IMR-90 (cell line): ENCODE data around the gene TBC1D22A. TPM values are rescaled to one million over a fixed set of nuclear protein-coding genes. Genes with fewer than 3 reads are reported as not detected.

Source experiments
- ATAC-seq: fragments of 200-7000 bp; cut with Tn5 transposase; 2 replicates; pipeline ENCODE4 v1.9.1; 2020; ENCODE audit warnings: low read depth, mild to moderate bottlenecking, moderate library complexity
- BruUV-seq: library from RNA; stranded (reverse); fragments of 400-500 nt; replicated peaks from 2 replicates; lab custom pipeline; 2021; lab: Mats Ljungman, UMichigan
- CTCF ChIA-PET: fragments of 300-600 bp; formaldehyde crosslinking; extraction: SDS; loops from one replicate; lab custom pipeline; 2021; ENCODE audit warnings: antibody characterized with exemption; lab: Yijun Ruan, JAX
- POLR2A ChIA-PET: fragments of 300-600 bp; sonication (Branson Sonifier 250); formaldehyde crosslinking; loops from one replicate; lab custom pipeline; 2022; ENCODE audit warnings: antibody characterized with exemption; ENCODE audit not compliant: unreplicated experiment; lab: Charles Lee
- DNase-seq: peaks from one replicate; pipeline ENCODE4 v3.0.0; 2013
- H2AFZ ChIP-seq: replicated peaks from 2 replicates; pipeline ENCODE3; 2013; ENCODE audit warnings: low read length, mild to moderate bottlenecking; ENCODE audit not compliant: poor library complexity
- H2AK5ac ChIP-seq: 2 replicates; pipeline ENCODE4 v1.6.1; 2013; ENCODE audit warnings: low read depth, low read length, inconsistent platforms
- H2AK9ac ChIP-seq: replicated peaks from 2 replicates; pipeline ENCODE3; 2013; ENCODE audit warnings: mild to moderate bottlenecking, low read depth, low read length, moderate library complexity; ENCODE audit not compliant: poor library complexity
- H2BK120ac ChIP-seq: 2 replicates; pipeline ENCODE4 v1.6.1; 2013; ENCODE audit warnings: low read depth, low read length, inconsistent platforms
- H2BK15ac ChIP-seq: 3 replicates; pipeline ENCODE4 v1.6.1; 2013; ENCODE audit warnings: low read depth, low read length, inconsistent platforms
- H2BK20ac ChIP-seq: 2 replicates; pipeline ENCODE4 v1.6.1; 2013; ENCODE audit warnings: low read depth, mild to moderate bottlenecking, inconsistent platforms, low read length, moderate library complexity
- H2BK5ac ChIP-seq: 2 replicates; pipeline ENCODE4 v1.6.1; 2013; ENCODE audit warnings: mild to moderate bottlenecking, low read depth, low read length, inconsistent platforms; ENCODE audit not compliant: poor library complexity, severe bottlenecking
- H3K14ac ChIP-seq: replicated peaks from 2 replicates; pipeline ENCODE4 v1.6.1; 2013; ENCODE audit warnings: low read depth, low read length, inconsistent platforms
- H3K18ac ChIP-seq: 2 replicates; pipeline ENCODE4 v1.6.1; 2013; ENCODE audit warnings: low read depth, low read length, control low read depth
- H3K23ac ChIP-seq: 2 replicates; pipeline ENCODE4 v1.6.1; 2013; ENCODE audit warnings: low read depth, low read length, inconsistent platforms
- H3K27ac ChIP-seq: 2 replicates; pipeline ENCODE4 v1.5.1; 2013; ENCODE audit warnings: mild to moderate bottlenecking, control low read depth, low read length; ENCODE audit not compliant: insufficient read depth
- H3K27me3 ChIP-seq: 2 replicates; pipeline ENCODE4 v1.6.1; 2013; ENCODE audit warnings: low read length; ENCODE audit not compliant: control insufficient read depth, insufficient read depth
- H3K36me3 ChIP-seq: 2 replicates; pipeline ENCODE4 v1.6.1; 2013; ENCODE audit warnings: low read length, mixed read lengths; ENCODE audit not compliant: control insufficient read depth, insufficient read depth
- H3K4ac ChIP-seq: 2 replicates; pipeline ENCODE4 v1.6.1; 2013; ENCODE audit warnings: low read depth, low read length, inconsistent platforms
- H3K4me1 ChIP-seq: 2 replicates; pipeline ENCODE4 v1.6.1; 2013; ENCODE audit warnings: low read length, mixed read lengths; ENCODE audit not compliant: control insufficient read depth, insufficient read depth
- H3K4me2 ChIP-seq: 2 replicates; pipeline ENCODE4 v1.6.1; 2013; ENCODE audit warnings: low read depth, mild to moderate bottlenecking, control low read depth, low read length, moderate library complexity
- H3K4me3 ChIP-seq: 2 replicates; pipeline ENCODE4 v1.5.1; 2013; ENCODE audit warnings: low read depth, mild to moderate bottlenecking, control low read depth, low read length, moderate library complexity; ENCODE audit not compliant: insufficient read depth
- H3K56ac ChIP-seq: 2 replicates; pipeline ENCODE4 v1.6.1; 2013; ENCODE audit warnings: low read length, inconsistent platforms; ENCODE audit not compliant: insufficient read depth; ENCODE audit errors: extremely low read depth
- H3K79me1 ChIP-seq, 2 experiments: 2 replicates each; pipeline ENCODE4 v1.6.1; 2013; ENCODE audit warnings: low read length in 2 of 2, inconsistent platforms in 1 of 2, low read depth in 1 of 2
- H3K9ac ChIP-seq: 2 replicates; pipeline ENCODE4 v1.6.1; 2013; ENCODE audit warnings: low read depth, low read length, control low read depth
- H3K9me1 ChIP-seq: 2 replicates; pipeline ENCODE4 v1.6.1; 2013; ENCODE audit warnings: low read length, inconsistent platforms; ENCODE audit not compliant: insufficient read depth
- H3K9me3 ChIP-seq: 2 replicates; pipeline ENCODE4 v1.6.1; 2013; ENCODE audit warnings: low read length; ENCODE audit not compliant: control insufficient read depth, insufficient read depth
- H4K20me1 ChIP-seq: 2 replicates; pipeline ENCODE4 v1.6.1; 2013; ENCODE audit warnings: low read length, inconsistent platforms; ENCODE audit not compliant: insufficient read depth
- H4K5ac ChIP-seq: 2 replicates; pipeline ENCODE4 v1.6.1; 2013; ENCODE audit warnings: mild to moderate bottlenecking, low read depth, low read length, control low read depth
- H4K8ac ChIP-seq, 2 experiments: 2 replicates each; pipeline ENCODE4 v1.6.1; 2013; ENCODE audit warnings: low read depth in 2 of 2, low read length in 2 of 2, control low read depth in 1 of 2, inconsistent platforms in 1 of 2
- H4K91ac ChIP-seq: 2 replicates; pipeline ENCODE4 v1.6.1; 2013; ENCODE audit warnings: low read depth, low read length, inconsistent platforms; ENCODE audit not compliant: insufficient read depth
- BHLHE40 ChIP-seq: fragments of 150-350 bp; IDR thresholded peaks from 2 replicates; pipeline ENCODE4 v1.6.1; 2016; ENCODE audit warnings: mild to moderate bottlenecking, low read depth, low read length
- CEBPB ChIP-seq: IDR thresholded peaks from 2 replicates; pipeline ENCODE4 v1.6.1; 2012; ENCODE audit warnings: low read depth, low read length, improper control_type of control experiment
- FOS ChIP-seq: fragments of 150-350 bp; IDR thresholded peaks from 2 replicates; pipeline ENCODE4 v1.6.1; 2016; ENCODE audit warnings: low read depth, low read length
- MAFK ChIP-seq: IDR thresholded peaks from 2 replicates; pipeline ENCODE4 v1.6.1; 2012; ENCODE audit warnings: low read depth, low read length, improper control_type of control experiment
- MAZ ChIP-seq: IDR thresholded peaks from 2 replicates; pipeline ENCODE4 v1.6.1; 2012; ENCODE audit warnings: low read depth, mild to moderate bottlenecking, low read length, improper control_type of control experiment, moderate library complexity, borderline replicate concordance
- NFE2L2 ChIP-seq: fragments of 150-350 bp; IDR thresholded peaks from 2 replicates; pipeline ENCODE4 v1.6.1; 2016; ENCODE audit warnings: low read depth, mild to moderate bottlenecking, low read length
- RAD21 ChIP-seq: IDR thresholded peaks from 2 replicates; pipeline ENCODE4 v1.6.1; 2012; ENCODE audit warnings: low read length, improper control_type of control experiment
- RCOR1 ChIP-seq: IDR thresholded peaks from 2 replicates; pipeline ENCODE4 v1.6.1; 2012; ENCODE audit warnings: mild to moderate bottlenecking, low read length, improper control_type of control experiment; ENCODE audit not compliant: insufficient replicate concordance
- RFX5 ChIP-seq: IDR thresholded peaks from 2 replicates; pipeline ENCODE4 v1.8.0; 2012; ENCODE audit warnings: low read depth, mild to moderate bottlenecking, low read length, moderate library complexity
- SMC3 ChIP-seq: fragments of 150-350 bp; IDR thresholded peaks from 2 replicates; pipeline ENCODE4 v1.6.1; 2016; ENCODE audit warnings: low read depth, mild to moderate bottlenecking, antibody characterized with exemption, low read length, moderate library complexity
- WGBS, 2 experiments: methylation state at CpG; one replicate each; pipeline versions ENCODE4 v1.1.5 to v1.1.7; 2013; ENCODE audit warnings: missing lambda C conversion rate in 2 of 2; ENCODE audit not compliant: insufficient read length in 1 of 2; ENCODE audit errors: extremely low coverage in 2 of 2; 5-methylcytosine and 5-hydroxymethylcytosine counted together
- dilution Hi-C: fragments of 300-500 bp; cut with HindIII; formaldehyde crosslinking; loops from one replicate; pipeline ENCODE4 v1.14.3; 2018; ENCODE audit warnings: low sequenced_read_pairs; ENCODE audit not compliant: unreplicated experiment
- in situ Hi-C: fragments of 300-500 bp; cut with MboI; formaldehyde crosslinking; loops from 3 replicates; pipeline ENCODE4 v1.14.3; 2019; ENCODE audit warnings: low sequenced_read_pairs, inconsistent platforms, mixed read lengths
- intact Hi-C: fragments of 100-400 bp; cut with micrococcal nuclease; formaldehyde crosslinking; loops from 2 replicates; pipeline ENCODE4 v1.10.0; 2022
- polyA plus RNA-seq, 3 experiments: library from polyadenylated mRNA; depleted of rRNA; stranded (reverse); fragments of >200 nt; gene quantifications; 2 replicates each; pipeline ENCODE4 v1.2.3, GENCODE V29; 2012; ENCODE audit warnings: low replicate concordance in 1 of 3
- total RNA-seq: library from RNA; depleted of rRNA; stranded (reverse); fragments of >200 nt; gene quantifications from 2 replicates; pipeline ENCODE4 v1.2.3, GENCODE V29; 2012
- TF ChIP-seq, protein P1 (sequence below): conservative IDR thresholded peaks from 2 replicates; pipeline ENCODE4 v1.5.1; 2012; ENCODE audit warnings: mild to moderate bottlenecking, low read depth, low read length, improper control_type of control experiment
- TF ChIP-seq, protein P2 (sequence below): fragments of 150-350 bp; IDR thresholded peaks from 2 replicates; pipeline ENCODE4 v1.6.1; 2017; ENCODE audit warnings: mild to moderate bottlenecking, antibody characterized with exemption, low read length, low read depth

The TBC1D22A gene
- total and polyA plus RNA-seq, 2 of the 4 experiments (the other 2 are of a cell fraction): 9.0 to 16.7 TPM

DNA sequence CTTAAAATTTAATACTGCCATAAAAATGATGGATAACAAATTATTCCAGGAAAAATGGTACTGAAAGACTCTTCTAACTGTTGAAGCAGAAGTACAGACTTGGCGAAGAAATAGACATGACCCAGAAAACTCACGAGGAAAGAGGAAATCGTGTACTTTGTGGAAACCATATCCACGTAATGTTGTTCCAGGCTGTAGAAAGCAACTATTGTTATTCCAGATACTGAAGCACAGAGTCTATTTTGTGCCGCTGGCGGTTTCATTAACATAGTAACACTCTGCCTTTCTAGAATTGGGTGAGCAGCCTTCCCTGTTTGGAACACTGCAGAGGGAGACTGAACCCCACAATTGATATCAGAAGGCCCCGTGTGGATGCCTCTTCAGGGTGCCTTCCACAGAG, 310.6 kb downstream of the TBC1D22A start:
- dilution Hi-C loops (no loop called here), intact Hi-C loops (no loop called here), in situ Hi-C loops (no loop called here)
- TF ChIP-seq SMC3 (no peak), FOS (no peak), MAZ (no peak), BHLHE40 (no peak), MAFK (no peak), RAD21 (no peak), RCOR1 (no peak), RFX5 (no peak), CEBPB (no peak), NFE2L2 (no peak)
- TF ChIP-seq, protein P1, sequence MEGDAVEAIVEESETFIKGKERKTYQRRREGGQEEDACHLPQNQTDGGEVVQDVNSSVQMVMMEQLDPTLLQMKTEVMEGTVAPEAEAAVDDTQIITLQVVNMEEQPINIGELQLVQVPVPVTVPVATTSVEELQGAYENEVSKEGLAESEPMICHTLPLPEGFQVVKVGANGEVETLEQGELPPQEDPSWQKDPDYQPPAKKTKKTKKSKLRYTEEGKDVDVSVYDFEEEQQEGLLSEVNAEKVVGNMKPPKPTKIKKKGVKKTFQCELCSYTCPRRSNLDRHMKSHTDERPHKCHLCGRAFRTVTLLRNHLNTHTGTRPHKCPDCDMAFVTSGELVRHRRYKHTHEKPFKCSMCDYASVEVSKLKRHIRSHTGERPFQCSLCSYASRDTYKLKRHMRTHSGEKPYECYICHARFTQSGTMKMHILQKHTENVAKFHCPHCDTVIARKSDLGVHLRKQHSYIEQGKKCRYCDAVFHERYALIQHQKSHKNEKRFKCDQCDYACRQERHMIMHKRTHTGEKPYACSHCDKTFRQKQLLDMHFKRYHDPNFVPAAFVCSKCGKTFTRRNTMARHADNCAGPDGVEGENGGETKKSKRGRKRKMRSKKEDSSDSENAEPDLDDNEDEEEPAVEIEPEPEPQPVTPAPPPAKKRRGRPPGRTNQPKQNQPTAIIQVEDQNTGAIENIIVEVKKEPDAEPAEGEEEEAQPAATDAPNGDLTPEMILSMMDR: no peak
- TF ChIP-seq, protein P2, sequence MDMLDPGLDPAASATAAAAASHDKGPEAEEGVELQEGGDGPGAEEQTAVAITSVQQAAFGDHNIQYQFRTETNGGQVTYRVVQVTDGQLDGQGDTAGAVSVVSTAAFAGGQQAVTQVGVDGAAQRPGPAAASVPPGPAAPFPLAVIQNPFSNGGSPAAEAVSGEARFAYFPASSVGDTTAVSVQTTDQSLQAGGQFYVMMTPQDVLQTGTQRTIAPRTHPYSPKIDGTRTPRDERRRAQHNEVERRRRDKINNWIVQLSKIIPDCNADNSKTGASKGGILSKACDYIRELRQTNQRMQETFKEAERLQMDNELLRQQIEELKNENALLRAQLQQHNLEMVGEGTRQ: no peak
- Histone ChIP-seq H3K27ac (no peak overlapping the region), H2BK20ac (no peak overlapping the region), H3K56ac (no peak overlapping the region), H4K91ac (no peak overlapping the region), H3K9me1 (0 out of 2 replicates have a peak, but pooled peaks cover 4% of the 10 kb centered on the region), H4K8ac (no peak overlapping the region), H2BK15ac (no peak overlapping the region), H3K4me3 (no peak overlapping the region), H3K4me2 (no peak overlapping the region), H3K79me1 (peaks cover 4 to 6% of the 10 kb centered on the region in 2 experiments; a peak in 3 of 4 replicates), H3K18ac (no peak overlapping the region), H4K20me1 (no peaks in the 10 kb centered on the region; the same call in 1 of the 2 replicates), H4K5ac (no peak overlapping the region), H3K23ac (no peak overlapping the region), H2AFZ (no peak overlapping the region), H2BK5ac (no peak overlapping the region), H3K14ac (no peak overlapping the region), H3K36me3 (0 out of 2 replicates have a peak, but pooled peaks cover 1% of the 10 kb centered on the region), H3K9me3 (peaks cover 14% of the 10 kb centered on the region), H3K27me3 (no peaks in the 10 kb centered on the region), H3K4ac (no peak overlapping the region), H3K9ac (no peak overlapping the region), H2AK5ac (no peak overlapping the region), H2BK120ac (no peak overlapping the region), H3K4me1 (no peaks in the 10 kb centered on the region), H2AK9ac (no peak overlapping the region)
- POLR2A ChIA-PET: no interaction called here
- DNase-seq (no peak), ATAC-seq (no peak)
- CTCF ChIA-PET: no interaction called here
- WGBS, 2 experiments: 96% methylated on average over 4 of the region's 7 CpGs; no CpG with 5 or more reads in 1 of the 2 experiments
- BruUV-seq: no TSS peak
